ENCODE measurements around the gene FRMD6.

DNA sequence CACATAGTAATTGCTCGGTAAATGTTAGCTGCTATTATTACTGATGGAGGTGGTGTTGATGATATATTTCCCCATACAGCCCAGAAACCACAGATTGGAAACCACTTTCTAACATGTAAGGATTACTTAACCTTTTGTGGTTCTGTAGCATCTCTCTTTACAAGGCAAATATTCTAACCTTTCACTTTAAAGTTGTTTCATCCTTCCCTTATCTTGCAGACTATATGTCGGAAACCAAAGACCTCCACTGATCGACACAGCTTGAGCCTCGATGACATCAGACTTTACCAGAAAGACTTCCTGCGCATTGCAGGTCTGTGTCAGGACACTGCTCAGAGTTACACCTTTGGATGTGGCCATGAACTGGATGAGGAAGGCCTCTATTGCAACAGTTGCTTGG, 75.8 kb downstream of the FRMD6 start:
- TF ChIP-seq, protein P1, sequence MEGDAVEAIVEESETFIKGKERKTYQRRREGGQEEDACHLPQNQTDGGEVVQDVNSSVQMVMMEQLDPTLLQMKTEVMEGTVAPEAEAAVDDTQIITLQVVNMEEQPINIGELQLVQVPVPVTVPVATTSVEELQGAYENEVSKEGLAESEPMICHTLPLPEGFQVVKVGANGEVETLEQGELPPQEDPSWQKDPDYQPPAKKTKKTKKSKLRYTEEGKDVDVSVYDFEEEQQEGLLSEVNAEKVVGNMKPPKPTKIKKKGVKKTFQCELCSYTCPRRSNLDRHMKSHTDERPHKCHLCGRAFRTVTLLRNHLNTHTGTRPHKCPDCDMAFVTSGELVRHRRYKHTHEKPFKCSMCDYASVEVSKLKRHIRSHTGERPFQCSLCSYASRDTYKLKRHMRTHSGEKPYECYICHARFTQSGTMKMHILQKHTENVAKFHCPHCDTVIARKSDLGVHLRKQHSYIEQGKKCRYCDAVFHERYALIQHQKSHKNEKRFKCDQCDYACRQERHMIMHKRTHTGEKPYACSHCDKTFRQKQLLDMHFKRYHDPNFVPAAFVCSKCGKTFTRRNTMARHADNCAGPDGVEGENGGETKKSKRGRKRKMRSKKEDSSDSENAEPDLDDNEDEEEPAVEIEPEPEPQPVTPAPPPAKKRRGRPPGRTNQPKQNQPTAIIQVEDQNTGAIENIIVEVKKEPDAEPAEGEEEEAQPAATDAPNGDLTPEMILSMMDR (IDR thresholded peaks at IDR 0.05; ENCODE audit: low read depth, low read length, poor library complexity, severe bottlenecking): no peak
- TF ChIP-seq EZH2phosphoT487 (IDR thresholded peaks at IDR 0.05; ENCODE audit: borderline replicate concordance, low read length): no peak

Measured in DOHH2 (cell line).